Measurements from ENCODE around the gene FMO2.

DNA sequence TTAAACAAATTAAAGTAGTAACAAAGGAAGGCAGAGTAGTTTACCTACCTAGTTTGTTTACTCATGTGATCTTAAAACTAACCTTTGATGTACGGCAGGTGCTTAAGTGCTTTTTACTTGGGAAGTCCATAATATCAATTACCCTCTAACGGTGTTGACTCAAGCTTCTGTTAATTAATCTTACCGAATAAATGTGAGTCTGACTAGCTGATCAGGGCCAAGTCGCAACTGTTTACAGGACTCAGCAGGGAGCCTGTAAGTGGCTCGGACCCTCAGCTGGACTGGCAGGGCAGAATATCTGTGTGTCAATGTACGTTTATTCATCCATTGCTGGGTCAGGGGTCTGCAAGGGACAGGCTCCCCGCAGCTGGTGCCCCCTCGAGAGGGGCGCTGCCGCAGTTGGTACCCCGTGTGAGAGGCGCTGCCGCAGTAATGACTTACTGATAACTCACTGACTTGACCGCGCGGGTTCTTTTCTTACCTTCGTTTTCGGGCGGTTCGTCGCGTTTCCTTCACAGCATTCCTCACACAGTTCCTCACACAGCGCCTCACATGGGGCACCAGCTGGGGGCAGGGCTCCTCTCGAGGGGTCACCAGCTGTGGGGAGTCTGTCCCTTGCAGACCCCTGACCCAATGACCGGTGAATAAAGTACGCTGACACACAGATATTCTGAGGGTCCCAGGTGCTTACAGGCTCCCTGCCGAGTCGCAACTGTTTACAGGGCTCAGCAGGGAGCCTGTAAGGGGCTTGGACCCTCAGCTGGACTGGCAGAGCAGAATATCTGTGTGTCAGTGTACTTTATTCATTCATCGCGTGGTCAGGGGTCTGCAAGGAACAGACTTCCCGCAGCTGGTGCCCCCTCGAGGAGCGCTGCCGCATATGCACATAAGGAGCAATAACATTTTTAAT lies 66.2 kb downstream of the FMO2 start:
- TF ChIP-seq CTCF (optimal IDR thresholded peaks at IDR 0.05 in 1 of 3, IDR thresholded peaks at IDR 0.05 in 1 of 3, conservative IDR thresholded peaks at IDR 0.05 in 1 of 3; ENCODE audit: extremely low read depth in 1 of 3, insufficient read depth in 2 of 3, low read length in 3 of 3): peak; percentile 62 to 74 (median 66)
- no peak for TF ChIP-seq EZH2 (IDR thresholded peaks at IDR 0.05; ENCODE audit: low read length)
